Measurements from ENCODE around the gene LTBR. TPM values are rescaled to one million over a fixed set of nuclear protein-coding genes. Genes with fewer than 3 reads are reported as not detected.
A peak's percentile ranks its signal among the peaks of the same experiment; 100 is the strongest.

LTBR gene
- total RNA-seq, 1 donor from 2014 or later: 16.4 TPM

GRCh38 chr12:6420364-6420763 is 36.4 kb downstream of the LTBR start:
- no peak for TF ChIP-seq CTCF (IDR thresholded peaks at IDR 0.05)
- Mint-ChIP-seq H3K9me3 (ENCODE audit: unreplicated experiment) (no peaks in the 10 kb centered on the region), H3K27ac (ENCODE audit: unreplicated experiment) (no peak overlapping the region), H3K4me3 (ENCODE audit: unreplicated experiment) (no peak overlapping the region), H3K36me3 (ENCODE audit: unreplicated experiment) (no peaks in the 10 kb centered on the region), H3K4me1 (ENCODE audit: unreplicated experiment) (peaks cover 11% of the 10 kb centered on the region), H3K27me3 (ENCODE audit: unreplicated experiment) (peaks cover 6% of the 10 kb centered on the region)
- peak; percentile 25 for DNase-seq (ENCODE audit: extremely low spot score, unreplicated experiment)

DNA sequence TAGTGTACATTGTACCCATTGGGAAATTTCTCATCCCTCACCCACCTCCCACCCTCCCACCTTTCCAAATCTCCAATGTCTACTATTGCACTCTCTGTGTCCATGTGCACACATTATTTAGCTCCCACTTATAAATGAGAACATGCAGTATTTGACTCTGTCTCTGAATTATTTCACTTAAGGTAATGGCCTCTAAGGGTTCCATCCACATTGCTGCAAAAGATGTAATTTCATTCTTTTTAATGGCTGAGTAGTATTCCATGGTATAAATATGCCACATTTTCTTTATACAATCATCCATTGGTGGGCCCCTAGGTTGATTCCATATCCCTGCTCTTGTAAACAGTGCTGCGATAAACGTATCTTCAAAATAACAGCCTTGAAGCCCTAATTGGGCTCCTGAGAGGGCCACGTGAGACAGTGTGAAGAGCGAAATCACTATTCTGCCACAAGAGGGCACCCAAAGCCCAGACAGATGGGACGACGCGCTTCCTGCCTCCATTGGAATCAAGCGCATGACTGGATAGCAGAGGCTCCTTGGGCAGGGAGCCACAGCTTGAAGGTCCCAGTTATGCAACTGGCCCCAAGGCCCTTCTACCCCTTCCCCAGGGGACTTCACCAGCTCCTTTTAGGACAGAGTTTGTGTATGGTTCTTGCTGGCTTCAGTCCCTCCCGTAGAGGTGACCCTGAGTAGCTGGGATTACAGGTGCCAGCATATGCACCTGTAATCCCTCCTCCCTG is 39.5 kb downstream of the LTBR start:
- Mint-ChIP-seq H3K27ac (ENCODE audit: unreplicated experiment) (no peak overlapping the region), H3K36me3 (ENCODE audit: unreplicated experiment) (no peaks in the 10 kb centered on the region), H3K4me3 (ENCODE audit: unreplicated experiment) (no peak overlapping the region), H3K4me1 (ENCODE audit: unreplicated experiment) (peaks cover 11% of the 10 kb centered on the region), H3K27me3 (ENCODE audit: unreplicated experiment) (no peaks in the 10 kb centered on the region), H3K9me3 (ENCODE audit: unreplicated experiment) (no peaks in the 10 kb centered on the region)
- peak; percentile 91 for TF ChIP-seq CTCF (IDR thresholded peaks at IDR 0.05)
- peak; percentile 89 for DNase-seq (ENCODE audit: extremely low spot score, unreplicated experiment)

DNA sequence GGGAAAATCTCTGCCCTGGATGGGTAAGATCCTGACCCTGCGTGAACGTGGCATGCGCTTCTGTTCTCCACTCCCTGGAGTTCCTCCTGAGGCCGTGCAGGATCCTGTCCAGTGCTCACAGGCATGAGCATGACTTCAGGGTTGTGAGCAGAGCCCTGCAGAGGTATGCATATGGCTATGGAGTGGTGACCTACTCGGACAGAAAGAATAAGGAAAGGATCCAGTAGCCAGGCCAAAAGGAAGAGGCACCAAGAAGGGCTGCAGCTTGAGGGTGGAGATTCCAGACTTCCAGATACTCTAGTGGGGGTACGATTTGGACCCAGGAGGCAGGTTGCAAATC is 40.0 kb downstream of the LTBR start:
- Mint-ChIP-seq H3K4me3 (ENCODE audit: unreplicated experiment) (no peak overlapping the region), H3K27me3 (ENCODE audit: unreplicated experiment) (no peaks in the 10 kb centered on the region), H3K36me3 (ENCODE audit: unreplicated experiment) (no peaks in the 10 kb centered on the region), H3K9me3 (ENCODE audit: unreplicated experiment) (no peaks in the 10 kb centered on the region), H3K4me1 (ENCODE audit: unreplicated experiment) (peaks cover 11% of the 10 kb centered on the region), H3K27ac (ENCODE audit: unreplicated experiment) (no peak overlapping the region)
- no peak for DNase-seq (ENCODE audit: extremely low spot score, unreplicated experiment)
- TF ChIP-seq CTCF (IDR thresholded peaks at IDR 0.05): no peak

- Mint-ChIP-seq H3K4me3 (ENCODE audit: unreplicated experiment) (no peak overlapping the region), H3K9me3 (ENCODE audit: unreplicated experiment) (no peaks in the 10 kb centered on the region), H3K27ac (ENCODE audit: unreplicated experiment) (no peak overlapping the region), H3K4me1 (ENCODE audit: unreplicated experiment) (peaks cover 15% of the 10 kb centered on the region), H3K27me3 (ENCODE audit: unreplicated experiment) (no peaks in the 10 kb centered on the region), H3K36me3 (ENCODE audit: unreplicated experiment) (no peaks in the 10 kb centered on the region)
- DNase-seq (ENCODE audit: extremely low spot score, unreplicated experiment): no peak
- TF ChIP-seq CTCF (IDR thresholded peaks at IDR 0.05): no peak
Observed at GRCh38 chr12:6424866-6425265, 40.9 kb downstream of the LTBR start.

- Mint-ChIP-seq H3K36me3 (ENCODE audit: unreplicated experiment) (no peaks in the 10 kb centered on the region), H3K9me3 (ENCODE audit: unreplicated experiment) (no peaks in the 10 kb centered on the region), H3K4me3 (ENCODE audit: unreplicated experiment) (no peak overlapping the region), H3K4me1 (ENCODE audit: unreplicated experiment) (peaks cover 19% of the 10 kb centered on the region), H3K27me3 (ENCODE audit: unreplicated experiment) (no peaks in the 10 kb centered on the region), H3K27ac (ENCODE audit: unreplicated experiment) (no peak overlapping the region)
- DNase-seq (ENCODE audit: extremely low spot score, unreplicated experiment): no peak
- no peak for TF ChIP-seq CTCF (IDR thresholded peaks at IDR 0.05)
Observed at GRCh38 chr12:6425590-6426531, 41.9 kb downstream of the LTBR start.

Measured in osteocyte (in vitro differentiated cells).